Vagina (tissue), 2 donors: ENCODE results near the gene C11orf97.

Experiments
- CTCF ChIP-seq, 3 experiments: fragments of 450-650 bp in 2 of 3; fragments of 200-600 bp in 1 of 3; sonication (generic) in 1 of 3; IDR thresholded peaks; one replicate each; pipeline ENCODE4 v1.5.1; 2017 to 2019; ENCODE audit warnings: antibody characterized with exemption in 3 of 3, mild to moderate bottlenecking in 2 of 3, moderate library complexity in 2 of 3
- POLR2A ChIP-seq, 2 donors: fragments of 450-650 bp; IDR thresholded peaks; one replicate each; pipeline ENCODE4 v1.6.1; 2017; ENCODE audit warnings: antibody characterized with exemption in 2 of 2, mild to moderate bottlenecking in 2 of 2, moderate library complexity in 2 of 2
- POLR2AphosphoS5 ChIP-seq, 2 donors: sonication (generic); formaldehyde crosslinking; IDR thresholded peaks; one replicate each; pipeline ENCODE4 v1.9.0; 2017; ENCODE audit warnings: antibody characterized with exemption in 2 of 2, mild to moderate bottlenecking in 2 of 2, low read depth in 1 of 2; ENCODE audit not compliant: insufficient read depth in 1 of 2

GRCh38 chr11:94549146-94549545 is 36.9 kb downstream of the C11orf97 start:
- TF ChIP-seq POLR2AphosphoS5 (IDR thresholded peaks at IDR 0.05; ENCODE audit: insufficient read depth in 1 of 2, low read depth in 1 of 2) (no peak), POLR2A (IDR thresholded peaks at IDR 0.05) (no peak), CTCF (IDR thresholded peaks at IDR 0.05) (no peak)
